CD1c-positive myeloid dendritic cell (primary cell): Measurements from ENCODE around the gene FBXO10.
"Not testable (repeated sequence)": the region's sequence is repeated elsewhere in the genome, so short reads cannot be mapped to it uniquely, and the experiment has no call there.

Experiments used
- DNase-seq: peaks from one replicate; pipeline ENCODE4 v3.0.0-alpha.2; 2016; ENCODE audit errors: extremely low spot score

FBXO10 gene

GRCh38 chr9:37575921-37576721, at the start of gene FBXO10:
TSS of gene FBXO10 (minus strand) at chr9:37576380. CDS start at chr9:37541768, 34,612 bp downstream.
- peak; percentile 90 for DNase-seq

- DNase-seq: no peak
These were observed 49.6 kb upstream of the FBXO10 start for GRCh38 chr9:37625758-37626147.

- no peak for DNase-seq
These were observed 49.0 kb upstream of the FBXO10 start for GRCh38 chr9:37625036-37625757.

GRCh38 chr9:37624073-37624472, 47.9 kb upstream of the FBXO10 start:
- DNase-seq: no peak

- no peak for DNase-seq
These were observed 47.1 kb upstream of the FBXO10 start for GRCh38 chr9:37623267-37623666.

- no peak for DNase-seq
These were observed 46.3 kb upstream of the FBXO10 start for GRCh38 chr9:37622462-37622861.

- DNase-seq: no peak
These were observed 45.3 kb upstream of the FBXO10 start for GRCh38 chr9:37621273-37622121.

- DNase-seq: no peak
These were observed 44.2 kb upstream of the FBXO10 start for GRCh38 chr9:37620396-37620795.

GRCh38 chr9:37619806-37620205, 43.6 kb upstream of the FBXO10 start:
- no peak for DNase-seq

- no peak for DNase-seq
These were observed 42.6 kb upstream of the FBXO10 start for GRCh38 chr9:37618817-37619216.

- DNase-seq: no peak
These were observed 41.7 kb upstream of the FBXO10 start for GRCh38 chr9:37617832-37618231.

GRCh38 chr9:37617161-37617560, 41.0 kb upstream of the FBXO10 start:
- DNase-seq: no peak

GRCh38 chr9:37611961-37612360, 35.8 kb upstream of the FBXO10 start:
- DNase-seq: no peak

- no peak for DNase-seq
These were observed 34.8 kb upstream of the FBXO10 start for GRCh38 chr9:37611014-37611413.

GRCh38 chr9:37609735-37610397, 33.7 kb upstream of the FBXO10 start:
- no peak for DNase-seq

GRCh38 chr9:37608250-37608649, 32.1 kb upstream of the FBXO10 start:
- no peak for DNase-seq

GRCh38 chr9:37604296-37604695, 28.1 kb upstream of the FBXO10 start:
- no peak for DNase-seq

- DNase-seq: no peak
These were observed 26.6 kb upstream of the FBXO10 start for GRCh38 chr9:37602817-37603216.

- DNase-seq: not testable (repeated sequence)
These were observed 25.9 kb upstream of the FBXO10 start for GRCh38 chr9:37602061-37602460.

GRCh38 chr9:37596504-37596903, 20.3 kb upstream of the FBXO10 start:
- no peak for DNase-seq

- DNase-seq: no peak
These were observed 17.8 kb upstream of the FBXO10 start for GRCh38 chr9:37593883-37594448.
